Uterus (tissue), 2 donors: ENCODE measurements around the gene UBR2.

Experiments
- POLR2A ChIP-seq, 2 donors: fragments of 450-650 bp; IDR thresholded peaks; one replicate each; pipeline ENCODE4 v1.6.1; 2016; ENCODE audit warnings: antibody characterized with exemption in 2 of 2, mild to moderate bottlenecking in 1 of 2, moderate library complexity in 1 of 2
- TF ChIP-seq, protein P1 (sequence below), 4 experiments: fragments of 200-600 bp in 2 of 4; fragments of 450-650 bp in 2 of 4; sonication (generic) in 2 of 4; IDR thresholded peaks; one replicate each; pipeline ENCODE4 v1.5.1; 2016 to 2019; ENCODE audit warnings: antibody characterized with exemption in 4 of 4, mild to moderate bottlenecking in 2 of 4, moderate library complexity in 1 of 4

DNA sequence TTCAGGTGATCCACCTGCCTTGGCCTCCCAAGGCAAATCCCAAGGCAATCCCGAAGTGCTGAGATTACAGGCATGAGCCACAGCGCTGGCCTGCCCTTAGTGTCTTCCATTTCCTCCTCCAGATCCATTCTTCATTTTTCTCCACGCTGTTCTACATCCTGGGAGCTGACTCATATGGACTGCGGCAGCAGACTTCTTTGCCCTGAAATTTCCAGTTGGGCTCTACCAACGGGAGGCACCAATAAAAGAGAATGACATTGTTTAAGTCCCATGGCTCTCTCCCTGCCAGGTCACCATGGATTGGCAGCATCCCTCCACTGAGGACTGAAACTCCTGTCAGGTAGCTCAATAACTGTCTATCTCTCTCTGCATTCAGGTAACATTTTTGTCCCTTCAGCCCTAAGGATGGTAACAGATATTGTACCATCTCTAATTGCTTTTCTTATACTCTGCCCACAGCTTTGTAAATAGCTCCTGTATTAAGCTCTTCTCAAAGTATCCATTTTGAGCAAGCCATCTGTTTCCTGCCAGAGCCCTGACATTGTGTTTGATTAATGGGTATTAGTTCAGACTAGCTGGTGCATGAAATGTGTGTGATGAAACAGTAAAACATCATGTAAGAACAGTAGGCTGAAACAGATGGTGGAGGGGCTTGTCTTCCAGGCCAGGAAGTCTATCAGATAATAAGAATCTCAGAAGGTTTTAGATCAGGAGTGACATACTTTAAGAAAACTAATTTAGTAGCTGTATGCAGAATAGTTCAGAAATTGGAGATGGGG lies 178.5 kb downstream of the UBR2 start:
- TF ChIP-seq, protein P1, sequence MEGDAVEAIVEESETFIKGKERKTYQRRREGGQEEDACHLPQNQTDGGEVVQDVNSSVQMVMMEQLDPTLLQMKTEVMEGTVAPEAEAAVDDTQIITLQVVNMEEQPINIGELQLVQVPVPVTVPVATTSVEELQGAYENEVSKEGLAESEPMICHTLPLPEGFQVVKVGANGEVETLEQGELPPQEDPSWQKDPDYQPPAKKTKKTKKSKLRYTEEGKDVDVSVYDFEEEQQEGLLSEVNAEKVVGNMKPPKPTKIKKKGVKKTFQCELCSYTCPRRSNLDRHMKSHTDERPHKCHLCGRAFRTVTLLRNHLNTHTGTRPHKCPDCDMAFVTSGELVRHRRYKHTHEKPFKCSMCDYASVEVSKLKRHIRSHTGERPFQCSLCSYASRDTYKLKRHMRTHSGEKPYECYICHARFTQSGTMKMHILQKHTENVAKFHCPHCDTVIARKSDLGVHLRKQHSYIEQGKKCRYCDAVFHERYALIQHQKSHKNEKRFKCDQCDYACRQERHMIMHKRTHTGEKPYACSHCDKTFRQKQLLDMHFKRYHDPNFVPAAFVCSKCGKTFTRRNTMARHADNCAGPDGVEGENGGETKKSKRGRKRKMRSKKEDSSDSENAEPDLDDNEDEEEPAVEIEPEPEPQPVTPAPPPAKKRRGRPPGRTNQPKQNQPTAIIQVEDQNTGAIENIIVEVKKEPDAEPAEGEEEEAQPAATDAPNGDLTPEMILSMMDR (IDR thresholded peaks at IDR 0.05), result no peak
- no peak for TF ChIP-seq POLR2A (IDR thresholded peaks at IDR 0.05)
